Stimulated activated naive CD8-positive, alpha-beta T cell treated with anti-CD3 and anti-CD28 coated beads, Interleukin-15, amount 100 ng/mL, for 72 hours (primary cell): ENCODE data around the gene LPCAT1.

Experiments
- ATAC-seq: fragments of 150-1000 bp; cut with Tn5 transposase; 2 replicates; pipeline ENCODE4 v1.10.0; 2021; ENCODE audit warnings: mild to moderate bottlenecking, moderate library complexity
- DNase-seq, 2 donors: peaks; one replicate each; pipeline ENCODE4 v3.0.0; 2021 to 2022
- H3K27ac Mint-ChIP-seq, 2 donors: one replicate each; pipeline ENCODE4 v1.8.0; 2022; ENCODE audit warnings: mild to moderate bottlenecking in 2 of 2, mixed read lengths in 2 of 2, moderate library complexity in 2 of 2
- H3K27me3 Mint-ChIP-seq: one replicate; pipeline ENCODE4 v1.8.0; 2022; ENCODE audit warnings: mixed read lengths
- H3K4me1 Mint-ChIP-seq: one replicate; pipeline ENCODE4 v1.8.0; 2022; ENCODE audit warnings: mild to moderate bottlenecking, mixed read lengths
- H3K4me3 Mint-ChIP-seq, 2 donors: one replicate each; pipeline ENCODE4 v1.8.0; 2022; ENCODE audit warnings: mild to moderate bottlenecking in 2 of 2, mixed read lengths in 2 of 2, moderate library complexity in 1 of 2
- H3K9me3 Mint-ChIP-seq, 2 donors: one replicate each; pipeline ENCODE4 v1.8.0; 2022; ENCODE audit warnings: mixed read lengths in 2 of 2

Gene LPCAT1

GRCh38 chr5:1415059-1415425, 108.7 kb downstream of the LPCAT1 start:
- H3K9me3 Mint-ChIP-seq, result peaks cover 0 to 5% of the 10 kb centered on the region in 2 donors
- H3K4me3 Mint-ChIP-seq, result no peak overlapping the region
- no peak for DNase-seq
- ATAC-seq, result peak; percentile 16
- H3K27me3 Mint-ChIP-seq, result peaks cover 28% of the 10 kb centered on the region
- H3K27ac Mint-ChIP-seq, result no peak overlapping the region
- no peaks in the 10 kb centered on the region for H3K4me1 Mint-ChIP-seq

DNA sequence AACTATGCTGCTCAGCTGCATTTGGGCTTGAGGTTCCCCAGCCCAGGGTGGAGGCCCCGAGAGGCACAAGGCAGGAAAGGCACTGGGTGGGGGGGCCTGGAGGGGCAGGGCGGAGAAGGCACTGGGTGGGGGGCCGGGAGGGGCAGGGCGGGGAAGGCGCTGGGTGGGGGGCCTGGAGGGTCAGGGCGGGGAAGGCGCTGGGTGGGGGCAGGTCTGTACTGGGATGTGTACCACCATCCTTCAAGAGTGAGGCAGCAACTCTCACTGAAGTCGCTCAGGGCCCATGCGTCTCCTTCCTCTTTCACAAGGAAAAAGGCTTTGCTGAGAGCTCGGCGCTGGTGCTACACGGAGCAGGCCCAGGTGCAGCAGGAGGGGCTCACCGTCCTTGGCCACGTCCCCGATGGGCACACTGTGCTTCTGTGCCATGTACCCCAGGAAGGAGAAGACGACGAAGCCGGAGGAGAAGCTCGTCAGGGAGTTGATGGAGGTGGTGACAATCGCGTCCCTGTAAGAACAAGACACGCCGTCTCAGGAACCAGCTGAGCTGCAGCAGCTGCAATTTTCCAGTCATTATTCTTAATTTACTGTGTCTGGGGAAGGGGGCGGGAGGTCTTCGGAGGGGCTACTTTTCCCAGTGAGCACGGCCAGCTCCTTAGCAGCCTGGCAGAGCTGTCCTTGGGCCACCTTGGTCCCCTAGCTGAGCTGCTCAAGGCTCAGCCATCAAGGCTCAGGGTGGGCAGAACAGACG, 109.3 kb downstream of the LPCAT1 start:
- no peak for DNase-seq
- H3K9me3 Mint-ChIP-seq, result peaks cover 0 to 5% of the 10 kb centered on the region in 2 donors

GRCh38 chr5:1413611-1414241, 110.0 kb downstream of the LPCAT1 start:
- H3K4me1 Mint-ChIP-seq, result no peaks in the 10 kb centered on the region
- ATAC-seq (no peak), DNase-seq (no peak)
- H3K27ac Mint-ChIP-seq, result no peak overlapping the region
- peaks cover 0 to under 1% of the 10 kb centered on the region in 2 donors for H3K9me3 Mint-ChIP-seq
- no peak overlapping the region for H3K4me3 Mint-ChIP-seq
- peaks cover 41% of the 10 kb centered on the region for H3K27me3 Mint-ChIP-seq

More for the DNA sequence above, 109.3 kb downstream of the LPCAT1 start:
- peak; percentile 81 for ATAC-seq
- H3K4me1 Mint-ChIP-seq, result no peaks in the 10 kb centered on the region
- peaks cover 33% of the 10 kb centered on the region for H3K27me3 Mint-ChIP-seq
- H3K4me3 Mint-ChIP-seq, result no peak overlapping the region
- no peak overlapping the region for H3K27ac Mint-ChIP-seq

- Mint-ChIP-seq H3K4me3 (no peak overlapping the region), H3K9me3 (no peaks in the 10 kb centered on the region), H3K27me3 (peaks cover 46% of the 10 kb centered on the region), H3K27ac (no peak overlapping the region), H3K4me1 (no peaks in the 10 kb centered on the region)
- DNase-seq (no peak), ATAC-seq (no peak)
Measured at GRCh38 chr5:1413211-1413610, 110.5 kb downstream of the LPCAT1 start.

DNA sequence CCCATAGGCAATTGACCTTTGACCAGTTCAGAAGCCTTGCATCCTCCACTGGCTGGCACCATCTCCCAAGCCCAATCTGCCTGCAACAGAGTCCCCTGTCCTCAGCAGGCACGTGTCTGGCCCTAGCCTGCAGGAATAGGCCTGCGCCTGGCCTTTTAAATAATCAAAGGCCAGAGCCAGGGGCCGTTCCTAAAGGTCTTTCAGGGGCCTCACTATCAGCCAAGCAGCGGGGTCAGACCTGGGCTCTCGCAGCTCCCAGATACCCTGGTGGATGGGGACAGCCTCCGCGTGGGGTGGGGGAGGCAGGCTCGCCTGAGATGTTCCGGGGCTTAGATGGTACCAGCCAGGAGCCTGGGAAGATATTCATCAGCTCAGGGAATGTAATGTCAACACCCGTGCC, 111.1 kb downstream of the LPCAT1 start:
- Mint-ChIP-seq H3K9me3 (no peaks in the 10 kb centered on the region), H3K4me1 (no peaks in the 10 kb centered on the region), H3K4me3 (no peak overlapping the region), H3K27ac (no peak overlapping the region), H3K27me3 (peaks cover 52% of the 10 kb centered on the region)
- ATAC-seq (no peak), DNase-seq (no peak)

- Mint-ChIP-seq H3K27ac (no peak overlapping the region), H3K4me1 (no peaks in the 10 kb centered on the region), H3K4me3 (no peak overlapping the region), H3K27me3 (peaks cover 56% of the 10 kb centered on the region), H3K9me3 (no peaks in the 10 kb centered on the region)
- no peak for ATAC-seq
- DNase-seq, result no peak
Measured at GRCh38 chr5:1412163-1412562, 111.6 kb downstream of the LPCAT1 start.
